Stimulated activated CD8-positive, alpha-beta memory T cell treated with anti-CD3 and anti-CD28 coated beads, Interleukin-2, amount 100 ng/mL, for 1 hour (primary cell): ENCODE data around the gene MAP6.

Experiments used
- DNase-seq, 2 donors: peaks; one replicate each; pipeline ENCODE4 v3.0.0-alpha.2; 2020; ENCODE audit warnings: low read depth in 2 of 2

MAP6 gene

GRCh38 chr11:75631086-75631730, 37.6 kb downstream of the MAP6 start:
- DNase-seq = no peak

DNA sequence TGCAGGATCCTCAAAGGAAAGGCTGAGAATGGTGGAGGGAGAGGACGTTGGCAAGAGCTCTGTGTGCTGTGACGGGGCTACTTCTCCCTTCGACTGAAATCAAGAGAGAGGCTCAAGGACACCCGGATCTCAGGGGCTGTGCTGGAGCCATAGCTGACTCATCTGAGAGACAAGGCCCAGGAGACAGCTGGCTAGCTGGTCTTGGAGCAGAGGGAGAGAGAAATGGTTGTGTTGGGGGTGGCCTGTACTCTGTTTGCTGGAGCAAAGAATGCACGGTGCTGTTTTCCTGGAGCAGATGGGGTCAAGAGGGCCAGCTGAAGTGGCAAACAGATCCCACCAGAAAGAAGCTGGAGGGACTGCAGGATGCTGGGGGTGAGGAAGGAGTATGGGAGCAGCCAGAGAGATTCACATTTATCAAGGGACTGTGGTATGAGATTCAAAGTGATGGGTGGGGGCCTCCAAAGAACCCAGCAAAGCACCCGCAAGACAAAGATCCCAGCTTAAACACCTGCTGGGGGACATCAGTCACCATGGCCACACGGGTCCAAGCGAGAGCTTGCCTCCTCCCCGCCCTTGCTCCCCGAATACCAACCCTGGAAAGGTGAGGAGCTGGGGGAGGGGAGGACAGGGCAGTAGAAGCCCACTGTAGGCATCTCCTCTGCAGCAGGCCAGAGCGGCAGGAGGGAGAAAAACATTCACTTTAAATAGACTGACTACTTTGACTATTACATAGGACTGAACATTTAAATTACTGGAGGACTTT, 40.8 kb downstream of the MAP6 start:
- no peak for DNase-seq

DNA sequence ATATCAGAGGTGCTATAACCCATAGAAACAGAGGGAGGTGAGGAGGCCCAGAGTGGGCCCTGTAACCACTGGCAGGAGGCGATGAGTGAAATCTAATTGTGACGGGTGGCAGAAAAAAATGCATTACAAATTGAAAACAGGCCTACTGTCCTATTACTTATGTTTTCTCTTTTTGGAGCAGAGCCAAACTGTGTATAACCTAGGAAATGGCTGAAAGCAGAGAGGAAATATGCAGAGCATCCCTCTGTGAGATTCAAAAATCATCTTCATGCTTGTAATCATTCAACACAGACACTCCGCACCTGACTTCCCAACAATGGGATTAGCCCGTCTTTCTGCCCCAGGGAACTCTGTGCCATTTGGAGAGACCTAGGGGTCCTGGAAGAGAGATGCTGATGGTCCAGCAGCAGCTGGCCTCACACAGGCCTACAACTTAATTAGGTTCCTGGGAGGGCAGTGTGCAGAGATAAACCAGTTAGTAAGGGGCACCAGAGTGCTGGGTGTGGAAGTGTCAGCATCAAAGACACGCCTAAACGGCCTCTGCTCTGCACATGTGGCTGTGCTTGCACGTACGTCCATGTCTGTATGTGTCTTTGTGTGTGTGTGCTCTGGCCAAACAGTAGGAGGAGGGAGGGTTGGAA, 41.8 kb downstream of the MAP6 start:
- DNase-seq = no peak

GRCh38 chr11:75625991-75626888, 42.6 kb downstream of the MAP6 start:
- no peak for DNase-seq

DNA sequence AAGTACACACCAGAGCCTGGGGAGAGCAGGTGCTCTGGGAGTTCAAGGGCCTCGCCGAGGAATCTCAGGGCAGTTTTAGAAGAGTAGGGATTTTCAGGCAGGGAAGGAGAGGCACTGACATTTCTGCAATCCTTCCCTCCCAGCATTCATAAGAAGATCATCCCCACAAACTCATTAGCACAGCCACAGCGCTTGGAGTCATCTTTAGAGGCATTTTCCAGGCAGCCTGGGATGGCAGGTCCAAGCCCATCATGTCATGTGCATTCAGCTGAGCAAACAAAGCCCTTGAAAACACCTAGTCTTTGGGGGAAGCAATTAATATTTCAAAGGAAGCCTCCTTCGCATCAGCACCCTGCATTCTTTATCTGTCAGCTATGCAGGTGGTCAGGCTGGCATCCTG, 43.8 kb downstream of the MAP6 start:
- no peak for DNase-seq

- no peak for DNase-seq
These were observed 52.6 kb downstream of the MAP6 start for GRCh38 chr11:75616281-75616680.

- no peak for DNase-seq
These were observed 53.1 kb downstream of the MAP6 start for GRCh38 chr11:75615751-75616150.

- no peak for DNase-seq
These were observed 57.0 kb downstream of the MAP6 start for GRCh38 chr11:75611823-75612222.

GRCh38 chr11:75606099-75606498, 62.7 kb downstream of the MAP6 start:
- no peak for DNase-seq

GRCh38 chr11:75603791-75604736, 64.8 kb downstream of the MAP6 start:
- no peak for DNase-seq

DNA sequence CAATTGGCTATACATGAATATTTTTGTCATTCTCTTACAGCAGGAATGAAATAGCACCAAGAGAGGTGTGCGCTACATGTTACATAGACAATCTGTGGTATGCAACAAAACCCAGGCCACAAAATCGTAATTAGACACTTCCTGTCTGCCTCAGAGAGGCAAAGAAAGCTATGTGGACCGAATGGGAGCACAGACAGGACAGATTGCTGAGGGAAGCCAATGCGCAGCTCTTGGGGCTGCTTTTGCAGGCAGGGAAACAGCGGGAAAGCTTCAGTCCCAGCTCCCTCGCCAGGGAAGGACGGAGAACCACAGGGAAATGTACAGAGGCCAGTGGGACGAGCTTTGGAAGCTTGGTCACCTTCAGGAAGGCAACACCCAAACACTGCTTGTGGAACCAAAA, 65.9 kb downstream of the MAP6 start:
- DNase-seq = no peak

DNA sequence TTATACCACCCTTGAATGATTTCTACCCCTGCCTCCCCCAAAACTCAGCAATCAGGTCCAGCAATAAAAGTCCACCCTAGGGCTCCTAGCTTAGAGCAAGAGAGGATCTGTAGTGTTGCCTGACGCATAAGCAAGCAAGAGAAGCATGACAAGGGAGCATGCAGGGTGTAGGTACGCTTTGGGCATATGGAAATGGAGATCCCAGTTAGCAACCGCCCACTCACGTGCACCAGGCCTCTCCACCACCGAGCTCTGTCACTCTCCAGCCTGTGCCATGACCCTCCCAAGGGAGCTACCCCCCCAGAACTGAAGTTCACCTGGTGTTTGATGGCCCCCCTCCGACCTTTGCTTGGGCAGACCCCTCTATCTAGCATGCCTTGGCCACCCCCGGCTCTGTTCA, 67.3 kb downstream of the MAP6 start:
- no peak for DNase-seq

DNA sequence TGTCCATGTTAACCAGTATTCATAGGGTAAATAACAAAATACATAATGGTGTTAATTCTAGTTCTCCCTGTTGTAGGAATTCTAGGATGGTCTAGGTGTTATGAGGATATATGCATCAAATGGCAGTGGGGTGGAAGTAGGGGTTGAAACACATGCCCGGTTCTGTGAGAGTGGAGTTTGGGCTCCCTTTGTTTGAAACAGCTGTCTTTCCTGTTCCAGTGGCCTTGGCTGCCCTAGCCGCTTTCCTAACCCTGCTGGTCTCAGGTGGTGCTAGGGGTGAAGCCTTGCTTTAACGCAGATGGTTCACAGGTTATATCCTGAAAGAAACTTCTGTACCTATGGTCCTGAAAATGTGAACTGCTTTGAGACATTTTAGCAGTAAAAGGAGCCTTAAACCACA, 68.5 kb downstream of the MAP6 start:
- no peak for DNase-seq

DNA sequence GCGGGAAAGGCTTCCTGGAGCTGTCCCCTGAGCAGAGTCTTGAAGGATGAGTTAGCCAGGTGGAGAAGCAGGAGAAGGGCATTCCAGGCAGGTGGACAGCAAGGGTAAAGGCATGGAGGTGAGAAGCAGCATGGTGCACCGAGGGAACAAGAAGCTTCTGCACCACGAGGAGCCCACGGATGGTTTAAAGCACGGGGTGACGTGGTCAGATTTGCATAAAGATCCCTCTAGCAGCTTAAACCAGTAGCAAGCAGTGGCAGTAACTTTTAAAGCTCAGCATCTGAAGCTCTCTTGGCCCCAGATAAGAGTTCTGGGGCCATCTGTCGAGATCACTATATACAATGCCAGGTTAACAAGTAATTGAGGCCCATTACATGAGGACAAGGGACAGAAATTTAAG, 69.9 kb downstream of the MAP6 start:
- no peak for DNase-seq

DNA sequence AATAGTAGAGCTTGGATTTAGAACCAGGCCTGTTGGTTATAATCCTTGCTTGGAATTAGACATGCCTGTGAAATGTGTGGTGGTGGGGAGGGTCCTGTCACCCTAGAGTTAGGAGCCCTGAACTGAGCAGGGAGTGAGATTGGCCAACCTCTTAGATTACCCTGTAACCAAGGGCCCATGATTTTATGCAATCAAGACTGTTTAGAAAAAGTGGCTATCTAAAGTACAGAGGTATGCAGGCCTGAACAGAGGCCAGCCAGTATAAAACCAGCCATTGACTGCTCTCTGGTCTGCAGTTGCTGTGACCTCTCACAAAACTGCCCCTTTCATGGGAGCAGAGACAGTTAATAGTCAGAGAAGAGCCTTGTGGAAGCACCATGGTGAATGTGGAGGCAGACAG, 70.6 kb downstream of the MAP6 start:
- DNase-seq = no peak

DNA sequence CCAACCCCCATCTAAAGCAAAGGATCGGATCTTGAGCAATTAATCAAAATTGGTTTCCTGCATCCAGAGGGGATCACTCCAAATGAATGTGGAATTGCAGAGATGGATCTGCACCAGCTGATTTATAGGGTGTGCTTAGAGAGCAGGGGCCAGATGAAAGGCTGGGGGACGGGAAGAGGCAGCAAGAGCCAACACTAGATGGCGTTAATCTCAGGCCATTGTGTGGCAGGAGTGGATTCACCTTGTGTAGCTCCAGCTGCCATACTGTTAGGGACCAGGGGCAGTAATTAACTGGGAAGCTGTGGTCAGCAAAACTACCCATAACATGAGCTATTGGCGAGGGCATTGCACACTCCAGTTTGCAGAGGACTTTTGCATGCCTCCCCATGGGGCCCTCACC, 71.2 kb downstream of the MAP6 start:
- DNase-seq = no peak

DNA sequence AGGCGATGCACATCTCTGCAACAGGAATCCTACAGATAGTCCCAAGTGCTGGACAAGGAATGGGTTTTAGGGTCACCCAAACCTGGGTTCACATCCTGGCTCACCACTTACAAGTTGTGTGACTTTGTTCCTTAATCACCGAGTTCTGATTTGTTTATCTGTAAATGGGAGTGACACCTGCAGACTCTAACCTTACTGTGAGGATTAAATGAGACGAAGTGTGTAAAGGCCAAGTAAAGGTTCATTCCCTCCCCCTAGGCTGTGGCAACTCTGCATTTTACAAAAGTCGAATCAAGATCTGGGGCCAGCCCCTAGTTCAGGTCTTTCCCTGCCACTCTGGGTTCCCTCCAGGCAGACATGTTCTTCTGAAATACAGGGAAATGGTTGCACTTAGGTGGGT, 71.9 kb downstream of the MAP6 start:
- DNase-seq = no peak

DNA sequence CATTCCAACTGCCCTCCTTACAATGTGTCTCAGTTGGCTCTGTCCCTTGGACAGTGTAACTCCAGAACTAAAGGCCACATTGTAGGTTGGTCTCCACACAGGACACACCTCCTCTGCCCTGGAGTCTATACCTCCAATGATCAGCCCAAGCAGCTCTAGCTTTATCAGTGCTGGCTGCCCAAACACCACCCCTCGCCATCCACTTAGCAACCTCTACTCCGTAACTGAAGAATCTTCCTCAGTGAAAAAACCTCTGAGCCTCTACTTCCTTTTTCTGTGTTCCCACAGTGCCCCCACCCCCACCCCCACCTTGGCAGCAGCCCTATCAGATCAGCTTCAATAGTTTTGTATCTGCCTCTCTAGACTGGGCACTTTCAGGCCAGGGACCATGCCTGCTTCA, 73.4 kb downstream of the MAP6 start:
- DNase-seq = no peak

DNA sequence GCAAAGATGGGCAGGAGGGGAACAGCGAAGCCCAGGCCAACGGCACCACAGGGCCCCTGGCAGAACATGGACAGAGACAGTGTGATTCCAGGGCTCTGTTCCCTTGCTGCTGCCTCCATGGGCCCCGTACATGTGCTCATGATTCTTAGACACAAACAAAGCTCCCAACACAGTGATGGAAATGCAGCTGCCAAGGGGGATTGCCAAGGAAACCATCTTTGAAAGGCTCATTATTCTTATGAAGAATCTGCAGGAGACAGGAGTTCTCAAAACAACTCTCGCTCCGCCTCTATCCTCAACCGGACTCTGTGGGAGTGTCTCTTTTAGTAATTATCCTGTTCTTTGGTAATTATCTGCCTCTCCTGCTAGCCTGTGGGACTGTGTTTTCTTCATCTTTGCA, 74.6 kb downstream of the MAP6 start:
- DNase-seq = no peak

DNA sequence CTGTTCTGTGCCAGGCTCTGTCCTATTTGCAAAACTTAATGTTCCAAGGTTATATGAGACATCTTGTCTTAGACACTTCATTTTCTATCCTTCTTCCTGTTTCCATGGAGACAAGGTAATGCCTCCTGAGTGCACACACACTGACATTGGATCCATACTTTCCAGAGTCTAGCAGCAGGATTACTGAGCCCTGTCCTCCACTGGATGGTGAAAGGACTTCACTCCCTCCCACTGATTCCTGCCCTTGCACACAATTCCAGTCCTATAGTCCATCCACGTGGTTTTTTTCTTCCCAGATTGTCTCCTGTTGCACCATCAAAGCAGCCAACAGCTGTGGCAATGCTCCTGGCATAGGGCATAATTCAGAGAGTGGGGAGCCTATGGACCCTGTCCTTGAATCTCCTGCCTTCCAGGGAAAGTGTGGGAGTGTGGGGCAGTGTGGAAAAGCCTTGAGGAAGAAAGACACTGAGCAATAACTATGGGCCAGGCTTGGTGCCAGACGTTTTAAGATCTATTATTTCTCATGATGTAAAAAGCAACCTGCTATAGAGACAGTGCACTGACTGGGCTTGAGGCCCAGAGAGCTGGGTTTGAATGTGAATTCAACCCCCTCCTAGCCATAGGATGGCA, 75.4 kb downstream of the MAP6 start:
- DNase-seq = no peak

- no peak for DNase-seq
These were observed 76.1 kb downstream of the MAP6 start for GRCh38 chr11:75592715-75593114.
